HG02943 (cell line): ENCODE data around the gene WBP2.

Experiments
- ATAC-seq: cut with Tn5 transposase; IDR thresholded peaks from one replicate; pipeline ENCODE4 v1.9.1; 2021; ENCODE audit warnings: mild to moderate bottlenecking, low read depth, moderate library complexity; ENCODE audit not compliant: unreplicated experiment

WBP2 gene

DNA sequence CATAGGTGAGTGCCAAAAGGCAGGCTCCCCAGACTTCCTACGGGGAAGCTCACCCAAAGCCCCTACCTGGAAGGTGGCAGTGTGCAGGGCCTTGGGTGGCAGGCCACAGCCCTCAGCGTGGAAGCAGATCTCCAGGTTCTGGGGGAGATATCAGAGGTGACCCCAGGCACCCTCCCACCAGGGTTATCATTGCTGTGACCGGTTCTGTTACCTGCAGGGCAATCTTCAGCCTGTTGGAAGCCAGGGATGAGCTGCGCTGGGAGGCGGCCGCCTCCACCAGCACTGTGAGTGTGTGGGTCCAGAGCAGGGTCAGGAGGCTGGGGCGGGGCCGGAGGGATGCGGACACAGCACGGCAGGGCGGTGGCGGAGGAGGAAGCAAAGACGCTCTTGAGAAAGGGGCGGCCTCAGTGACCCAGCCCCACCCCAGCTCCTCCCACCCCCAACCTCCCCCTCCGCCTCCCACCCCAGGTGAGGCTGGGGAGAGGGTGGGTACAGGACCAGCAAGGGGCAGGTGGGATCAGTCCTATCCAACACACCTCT is 24.0 kb downstream of the WBP2 start:
- ATAC-seq = no peak

- ATAC-seq = no peak
Measured at GRCh38 chr17:75830164-75831031, 24.7 kb downstream of the WBP2 start.

DNA sequence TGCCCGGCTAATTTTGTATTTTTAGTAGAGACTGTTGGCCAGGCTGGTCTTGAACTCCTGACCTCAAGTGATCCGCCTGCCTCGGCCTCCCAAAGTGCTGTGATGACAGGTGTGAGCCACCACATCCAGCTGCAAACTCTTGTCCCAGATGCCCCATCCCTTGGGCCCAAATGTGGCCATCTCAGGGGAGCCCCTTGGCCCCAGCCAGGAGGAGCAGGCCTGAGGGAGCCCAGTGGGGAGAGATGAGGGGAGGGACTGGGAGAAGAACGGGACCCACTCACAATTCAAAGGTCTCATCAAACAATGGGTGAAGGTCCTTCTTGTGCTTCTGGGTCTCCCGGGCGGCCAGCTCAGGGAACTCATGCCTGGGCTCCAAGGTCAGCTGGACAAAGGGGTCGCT is 25.4 kb downstream of the WBP2 start:
- ATAC-seq = no peak

GRCh38 chr17:75828741-75829140 is 26.4 kb downstream of the WBP2 start:
- no peak for ATAC-seq

DNA sequence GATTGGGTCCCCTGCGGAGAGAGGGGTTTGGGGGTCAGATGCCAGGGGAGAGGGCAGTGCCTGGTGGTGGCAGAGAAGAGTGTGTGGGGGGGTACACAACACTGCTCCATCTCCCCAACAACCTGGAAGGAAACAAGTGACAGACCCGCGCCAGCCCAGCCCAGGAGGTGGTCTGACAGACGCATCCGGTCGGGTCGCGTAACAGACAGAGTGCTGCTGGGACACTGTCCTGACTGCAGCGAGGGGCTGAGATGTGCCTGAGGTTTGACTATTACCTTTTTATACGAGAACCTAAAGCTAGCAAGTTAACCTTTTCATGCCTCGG is 27.1 kb downstream of the WBP2 start:
- no peak for ATAC-seq

GRCh38 chr17:75827308-75828075 is 27.6 kb downstream of the WBP2 start:
- ATAC-seq = no peak

- no peak for ATAC-seq
Measured at GRCh38 chr17:75826561-75827307, 28.4 kb downstream of the WBP2 start.

GRCh38 chr17:75825748-75826370 is 29.3 kb downstream of the WBP2 start:
- no peak for ATAC-seq

- no peak for ATAC-seq
Measured at GRCh38 chr17:75825149-75825552, 30.0 kb downstream of the WBP2 start.

DNA sequence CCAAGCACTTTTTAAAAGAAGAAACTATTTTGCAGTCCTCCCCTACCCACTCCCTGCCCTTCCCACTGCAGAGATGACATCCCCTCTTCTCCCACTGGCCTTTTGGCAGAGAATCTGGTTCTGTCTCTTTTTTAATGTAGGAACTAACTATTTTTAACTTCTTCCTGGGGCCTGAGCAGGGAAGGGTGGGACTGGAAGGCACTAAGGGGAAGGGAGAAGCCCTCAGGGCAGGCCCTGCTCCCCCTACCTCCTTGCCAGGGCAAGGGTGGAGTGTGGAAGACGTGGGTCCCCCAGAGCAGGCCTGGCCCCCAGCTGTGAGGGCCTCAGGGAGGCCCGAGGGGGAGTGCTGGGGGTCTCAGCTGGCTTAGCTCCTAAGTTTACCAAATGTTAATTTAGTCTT is 30.5 kb downstream of the WBP2 start:
- no peak for ATAC-seq

DNA sequence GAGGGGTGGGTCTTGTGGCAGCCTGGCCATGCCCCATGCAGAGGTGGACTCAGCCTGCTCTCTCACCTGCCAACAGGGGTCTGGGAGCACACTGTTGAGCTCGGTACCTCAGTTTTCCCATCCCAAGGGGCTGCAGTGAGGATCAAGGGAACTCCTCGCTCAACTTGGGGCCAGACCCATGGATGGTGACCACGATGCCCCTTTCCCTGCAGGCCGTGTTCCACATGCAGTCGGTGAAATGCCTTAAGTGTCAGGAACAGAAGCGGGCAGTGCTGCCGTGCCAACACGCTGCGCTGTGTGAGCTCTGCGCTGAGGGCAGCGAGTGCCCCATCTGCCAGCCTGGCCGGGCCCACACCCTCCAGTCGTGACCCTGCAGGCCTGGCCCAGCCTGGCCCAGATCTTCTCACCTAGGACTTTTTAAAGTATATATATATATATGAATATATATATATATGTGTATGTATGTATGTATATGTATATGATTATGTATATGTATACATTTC is 31.0 kb downstream of the WBP2 start:
- no peak for ATAC-seq

DNA sequence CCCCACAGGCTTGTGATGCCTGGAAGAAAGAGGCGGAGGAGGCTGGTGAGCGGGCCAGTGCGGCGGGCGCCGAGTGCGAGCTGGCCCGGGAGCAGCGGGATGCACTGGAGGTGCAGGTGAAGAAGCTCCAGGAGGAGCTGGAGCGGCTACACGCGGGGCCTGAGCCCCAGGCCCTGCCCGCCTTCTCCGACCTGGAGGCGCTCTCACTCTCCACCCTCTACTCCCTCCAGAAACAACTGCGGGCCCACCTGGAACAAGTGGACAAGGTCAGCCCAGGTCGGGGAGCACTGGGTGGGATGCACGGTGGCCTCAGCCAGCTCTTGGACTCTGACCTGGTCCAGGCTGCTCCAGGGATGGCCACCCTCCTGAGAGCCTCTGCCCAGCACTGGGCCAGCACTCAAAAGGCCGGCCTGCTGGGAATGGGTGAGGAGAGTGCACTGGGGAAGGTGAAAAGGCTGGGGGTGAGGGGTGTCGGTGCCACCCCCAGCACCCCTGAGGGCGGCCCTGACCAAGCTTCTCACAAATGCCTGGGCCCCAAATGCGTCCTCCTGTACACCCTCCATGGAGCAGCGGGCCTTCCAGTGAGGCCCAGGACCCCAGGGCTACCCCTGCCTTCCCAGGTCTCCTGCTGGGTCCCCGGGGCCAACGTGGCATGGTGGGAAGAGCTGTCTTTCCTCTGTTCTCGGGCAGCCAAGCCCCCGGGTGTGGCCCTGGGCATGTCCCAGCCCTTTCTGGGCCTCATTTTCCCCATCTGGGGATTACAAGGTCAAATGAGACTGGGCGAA is 31.7 kb downstream of the WBP2 start:
- ATAC-seq = no peak

- ATAC-seq = no peak
Measured at GRCh38 chr17:75822800-75823166, 32.4 kb downstream of the WBP2 start.

GRCh38 chr17:75822119-75822799 is 32.9 kb downstream of the WBP2 start:
- ATAC-seq = no peak

DNA sequence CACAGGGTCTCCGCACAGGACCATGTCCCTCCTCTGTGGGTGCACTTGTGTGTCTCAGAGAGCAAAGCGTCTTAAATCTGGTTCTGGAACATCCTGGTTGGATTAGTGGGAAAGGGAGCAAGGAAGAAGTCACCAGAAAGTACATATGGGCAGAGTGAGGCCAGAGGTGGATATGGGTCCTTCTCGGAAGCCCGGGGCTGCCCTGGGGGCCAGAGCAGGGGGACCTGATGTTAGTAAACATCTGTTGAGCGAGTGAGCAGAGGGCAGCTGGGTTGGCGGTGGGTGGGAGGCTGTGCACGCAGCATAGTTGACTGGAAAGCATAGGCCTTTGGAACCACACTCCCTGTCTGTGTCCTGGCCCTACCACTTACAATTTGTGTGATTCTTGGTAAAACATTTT is 33.6 kb downstream of the WBP2 start:
- ATAC-seq = no peak

DNA sequence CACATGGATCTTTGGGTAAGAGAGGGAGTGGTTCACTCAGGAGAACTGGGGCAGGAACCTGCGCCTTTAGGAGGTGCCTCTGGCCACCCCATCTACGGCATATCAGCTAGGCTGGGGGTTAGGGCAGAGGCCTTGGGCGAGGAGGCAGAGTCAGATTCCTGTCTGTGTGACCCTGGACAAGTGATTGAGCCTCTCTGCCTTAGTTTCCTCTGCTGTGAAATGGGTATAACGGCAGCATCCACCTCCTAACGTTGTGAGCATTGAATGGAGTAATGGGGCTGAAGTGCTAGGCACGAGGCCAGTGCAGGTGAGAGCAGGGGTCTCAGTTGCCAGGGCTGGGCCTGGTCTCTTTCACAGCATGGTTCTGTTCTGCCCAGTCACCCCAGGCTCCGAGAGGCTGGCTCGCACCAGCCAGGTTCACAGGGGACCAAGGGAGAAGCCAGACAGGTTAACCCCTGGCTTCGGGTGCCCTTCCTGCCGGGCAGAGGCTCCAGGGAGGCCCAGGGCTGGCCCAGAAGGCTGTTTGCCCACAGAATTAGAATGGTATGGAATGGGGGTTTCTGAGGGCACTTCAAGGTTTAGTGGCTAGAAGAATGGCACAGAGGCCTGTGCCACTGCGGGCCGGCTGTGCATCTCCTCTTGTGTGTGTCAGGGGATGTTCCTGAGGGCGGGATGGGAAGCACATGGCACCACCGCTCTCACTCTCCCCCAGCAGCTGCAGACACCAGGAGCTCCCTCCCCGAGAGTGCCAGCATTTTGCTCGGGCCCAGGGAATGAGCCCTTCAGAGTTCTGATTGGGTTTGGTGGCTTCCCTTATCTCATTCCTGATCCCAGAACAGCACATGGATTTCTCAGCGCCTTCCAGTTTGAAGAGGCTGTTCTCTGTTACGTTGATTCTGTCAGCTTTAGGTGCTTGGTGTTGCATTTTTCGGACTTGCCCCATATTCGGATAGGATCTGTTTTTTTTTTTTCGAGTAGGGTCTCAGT is 34.7 kb downstream of the WBP2 start:
- no peak for ATAC-seq

GRCh38 chr17:75819678-75820077 is 35.5 kb downstream of the WBP2 start:
- ATAC-seq = no peak

GRCh38 chr17:75819116-75819515 is 36.0 kb downstream of the WBP2 start:
- ATAC-seq = no peak
